ENCODE measurements around the gene RNF213.
A peak's percentile ranks its signal among the peaks of the same experiment; 100 is the strongest.

The RNF213 gene

GRCh38 chr17:80423536-80424225 lies 163.0 kb downstream of the RNF213 start:
- DNase-seq = no peak

- no peak for DNase-seq
Measured at GRCh38 chr17:80424261-80424660, 163.6 kb downstream of the RNF213 start.

- no peak for DNase-seq
Measured at GRCh38 chr17:80424878-80425765, 164.5 kb downstream of the RNF213 start.

- DNase-seq = no peak
Measured at GRCh38 chr17:80425835-80426426, 165.3 kb downstream of the RNF213 start.

GRCh38 chr17:80426671-80427326 lies 166.1 kb downstream of the RNF213 start:
- peak; percentile 81 for DNase-seq

- no peak for DNase-seq
Measured at GRCh38 chr17:80427366-80428282, 167.0 kb downstream of the RNF213 start.

GRCh38 chr17:80428363-80428762 lies 167.7 kb downstream of the RNF213 start:
- no peak for DNase-seq

GRCh38 chr17:80428796-80429195 lies 168.1 kb downstream of the RNF213 start:
- DNase-seq = no peak

- no peak for DNase-seq
Measured at GRCh38 chr17:80429356-80430275, 169.0 kb downstream of the RNF213 start.

GRCh38 chr17:80430446-80431245 lies 170.0 kb downstream of the RNF213 start:
- no peak for DNase-seq

GRCh38 chr17:80431246-80432195 lies 170.9 kb downstream of the RNF213 start:
- no peak for DNase-seq

- DNase-seq = no peak
Measured at GRCh38 chr17:80432350-80432955, 171.8 kb downstream of the RNF213 start.

- no peak for DNase-seq
Measured at GRCh38 chr17:80432961-80433550, 172.4 kb downstream of the RNF213 start.

GRCh38 chr17:80433916-80434666 lies 173.4 kb downstream of the RNF213 start:
- DNase-seq = no peak

GRCh38 chr17:80437532-80437931 lies 176.9 kb downstream of the RNF213 start:
- DNase-seq = no peak

GRCh38 chr17:80438806-80439205 lies 178.2 kb downstream of the RNF213 start:
- no peak for DNase-seq

- no peak for DNase-seq
Measured at GRCh38 chr17:80439499-80439898, 178.8 kb downstream of the RNF213 start.
